GM19463 (cell line): ENCODE results near the gene DMXL1.
A peak's percentile ranks its signal among the peaks of the same experiment; 100 is the strongest.

Source experiments
- ATAC-seq: cut with Tn5 transposase; IDR thresholded peaks from one replicate; pipeline ENCODE4 v1.9.1; 2021; ENCODE audit warnings: mild to moderate bottlenecking, moderate library complexity; ENCODE audit not compliant: unreplicated experiment

The DMXL1 gene

DNA sequence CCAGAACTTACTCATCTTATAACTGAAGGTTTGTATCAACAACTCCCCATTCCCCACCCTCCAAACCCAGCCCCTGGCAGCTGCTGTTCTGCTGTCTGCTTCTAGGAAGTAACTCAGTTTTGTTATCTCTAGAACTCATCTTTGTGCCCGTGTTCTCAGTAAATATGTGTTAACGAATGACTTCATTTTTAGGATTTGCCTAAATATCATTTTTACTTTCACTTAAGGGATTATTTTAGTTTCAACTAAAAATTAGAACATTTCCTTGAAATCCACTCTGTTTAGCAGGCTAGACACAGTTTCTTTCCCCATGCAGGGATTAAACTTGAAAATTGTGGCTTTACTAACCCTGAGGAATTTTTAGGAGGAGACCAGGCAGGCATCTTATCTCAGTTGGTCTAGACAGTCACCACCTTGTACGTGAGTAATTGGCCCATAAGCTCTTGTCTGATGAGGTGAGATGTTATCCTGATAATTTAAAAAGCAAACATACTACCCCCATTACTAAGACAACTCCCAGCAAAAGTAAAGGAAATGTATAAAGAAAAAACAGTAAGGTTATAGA, 216.7 kb downstream of the DMXL1 start:
- ATAC-seq, result peak; percentile 30

DNA sequence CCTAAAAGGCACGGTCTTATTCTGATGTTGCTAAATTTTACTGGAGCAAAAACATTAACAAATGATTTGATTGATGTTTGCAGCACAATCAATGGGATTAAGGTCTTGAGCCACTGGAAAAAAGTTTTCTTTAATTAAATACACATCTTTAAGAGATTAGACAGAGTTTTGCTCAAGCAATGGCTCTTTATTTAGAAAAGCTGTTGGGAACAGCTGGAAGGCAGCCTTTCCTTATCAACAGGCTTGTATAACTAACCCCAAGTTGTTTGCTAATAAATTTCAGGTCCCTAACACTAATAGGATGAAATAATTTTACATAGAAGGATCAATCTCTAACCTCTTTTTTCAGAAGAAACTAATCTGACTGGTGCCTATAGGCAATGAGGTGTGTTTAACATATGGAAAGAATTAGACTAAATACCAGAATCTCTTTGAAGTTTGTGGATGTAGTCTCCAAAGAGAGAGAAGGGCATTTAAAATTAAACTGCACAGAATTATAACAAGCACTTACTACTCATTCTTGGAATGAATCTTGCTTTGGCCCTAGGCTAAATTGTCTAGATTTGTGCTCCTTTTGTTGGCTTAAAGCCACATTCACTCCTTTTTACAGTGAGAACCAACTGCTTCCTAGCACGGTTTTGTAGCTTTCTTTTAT, 217.6 kb downstream of the DMXL1 start:
- ATAC-seq, result no peak

- peak; percentile 14 for ATAC-seq
These were observed 218.7 kb downstream of the DMXL1 start for GRCh38 chr5:119289438-119290044.

DNA sequence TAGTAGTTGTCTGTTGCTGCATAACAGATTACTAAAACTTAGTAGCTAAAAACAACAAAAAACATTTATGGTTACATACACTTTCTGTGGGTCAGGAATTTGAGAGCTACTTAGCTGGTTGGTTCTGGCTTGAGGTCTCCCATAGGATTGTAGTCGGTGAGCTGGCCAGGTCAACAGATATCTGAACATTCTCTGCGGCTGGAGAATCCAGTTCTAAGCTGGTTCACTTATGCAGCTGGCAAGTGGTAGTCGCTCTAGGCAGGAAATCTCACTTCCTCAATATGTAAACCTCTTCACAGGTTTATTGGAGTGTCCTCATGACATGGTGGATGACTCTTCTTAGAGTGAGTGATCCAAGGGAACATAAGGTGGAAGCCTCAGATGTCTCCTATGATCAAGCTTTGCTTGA, 219.3 kb downstream of the DMXL1 start:
- ATAC-seq, result peak; percentile 81

GRCh38 chr5:119290607-119291006, 219.7 kb downstream of the DMXL1 start:
- ATAC-seq, result no peak

- ATAC-seq, result no peak
These were observed 220.2 kb downstream of the DMXL1 start for GRCh38 chr5:119291056-119291455.

GRCh38 chr5:119291877-119292276, 221.0 kb downstream of the DMXL1 start:
- no peak for ATAC-seq

DNA sequence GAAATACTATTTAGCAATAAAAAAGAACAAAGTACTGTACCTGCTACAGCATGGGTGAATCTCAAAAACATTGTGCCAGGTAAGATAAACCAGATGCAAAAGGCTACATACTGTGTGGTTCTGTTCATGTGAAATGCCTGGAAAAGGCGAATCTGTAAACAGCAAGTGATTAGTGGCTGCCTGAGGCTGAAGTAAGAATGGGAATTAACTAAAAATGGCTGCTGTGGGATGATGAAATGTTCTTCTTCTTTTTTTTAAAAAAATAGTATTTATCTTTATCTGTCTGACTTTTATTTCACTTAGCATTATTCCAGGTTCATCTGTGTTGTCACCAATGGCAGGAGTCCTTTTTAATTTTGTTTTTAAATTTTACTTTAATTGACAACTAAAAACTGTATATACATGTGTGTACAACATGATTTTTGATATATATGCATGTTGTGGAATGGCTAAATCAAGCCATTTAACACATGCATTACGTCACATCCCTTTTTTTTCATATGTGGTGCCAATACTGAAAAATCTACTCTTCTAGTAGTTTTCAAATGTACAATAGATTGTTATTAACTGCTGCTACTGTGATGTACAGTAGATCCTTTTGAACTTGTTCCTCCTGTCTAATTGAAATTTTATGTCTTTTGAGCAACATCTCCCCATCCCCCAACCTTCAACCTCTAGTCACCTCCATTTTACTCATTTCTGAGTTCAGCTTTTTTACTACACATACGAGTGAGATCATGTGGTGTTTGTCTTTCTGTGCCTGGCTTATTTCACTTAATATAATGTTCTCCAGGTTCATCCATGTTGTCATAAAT, 222.0 kb downstream of the DMXL1 start:
- no peak for ATAC-seq

- ATAC-seq, result no peak
These were observed 222.6 kb downstream of the DMXL1 start for GRCh38 chr5:119293516-119293829.
